GM18868 (cell line): Measurements from ENCODE around the gene AQP2.

ENCODE experiments used
- ATAC-seq: cut with Tn5 transposase; IDR thresholded peaks from one replicate; pipeline ENCODE4 v1.9.1; 2021; ENCODE audit warnings: mild to moderate bottlenecking, moderate library complexity; ENCODE audit not compliant: unreplicated experiment

AQP2 gene

GRCh38 chr12:49967777-49968250, 17.3 kb downstream of the AQP2 start:
- no peak for ATAC-seq

DNA sequence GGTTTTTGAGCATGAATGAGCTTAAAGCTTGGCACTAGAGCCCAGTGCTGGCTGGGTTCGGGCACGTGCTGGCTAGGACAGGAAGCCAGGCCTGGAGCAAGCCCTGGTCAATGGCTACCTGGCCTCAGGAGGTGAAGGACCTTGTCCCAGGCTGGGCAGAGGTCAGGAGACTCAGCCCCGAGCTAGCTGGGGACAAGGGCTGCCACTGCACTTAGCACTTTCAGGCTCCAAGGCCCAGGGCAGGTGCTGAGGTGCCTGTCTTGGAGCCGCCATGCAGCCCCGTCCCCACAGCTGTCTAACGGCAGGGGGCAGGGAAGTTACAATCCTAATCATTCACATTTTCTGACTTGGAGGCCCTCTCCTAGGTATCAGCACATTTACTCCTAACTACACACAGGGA, 17.9 kb downstream of the AQP2 start:
- no peak for ATAC-seq

- no peak for ATAC-seq
Observed at GRCh38 chr12:49969027-49969426, 18.5 kb downstream of the AQP2 start.

GRCh38 chr12:49969651-49970429, 19.3 kb downstream of the AQP2 start:
- ATAC-seq = no peak

- ATAC-seq = no peak
Observed at GRCh38 chr12:49970658-49971057, 20.1 kb downstream of the AQP2 start.

DNA sequence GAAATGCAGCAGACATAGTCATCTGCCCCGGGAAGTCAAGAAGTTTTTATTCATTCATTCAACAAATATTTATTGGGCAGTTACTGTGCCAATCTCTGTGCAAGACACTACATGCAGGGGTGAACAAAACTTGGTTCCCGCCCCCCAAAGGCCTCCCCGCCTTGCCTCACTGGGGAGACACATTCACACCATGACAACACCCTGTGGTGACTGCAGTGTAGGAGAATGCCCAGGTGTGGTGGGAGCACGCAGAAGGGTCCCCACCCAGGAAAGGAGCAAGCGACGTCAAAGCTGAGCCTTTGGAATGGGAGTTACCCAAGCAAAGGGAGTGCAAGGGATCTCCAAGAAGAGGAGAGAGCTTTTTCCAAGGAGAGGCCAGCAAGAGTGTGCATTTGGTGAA, 20.6 kb downstream of the AQP2 start:
- no peak for ATAC-seq

- no peak for ATAC-seq
Observed at GRCh38 chr12:49972129-49972528, 21.6 kb downstream of the AQP2 start.

GRCh38 chr12:49972641-49973360, 22.3 kb downstream of the AQP2 start, which contains the start of gene AQP6:
TSS of gene AQP6 (plus strand) at chr12:49972947. CDS start at chr12:49973174, 227 bp downstream.
- ATAC-seq = no peak

DNA sequence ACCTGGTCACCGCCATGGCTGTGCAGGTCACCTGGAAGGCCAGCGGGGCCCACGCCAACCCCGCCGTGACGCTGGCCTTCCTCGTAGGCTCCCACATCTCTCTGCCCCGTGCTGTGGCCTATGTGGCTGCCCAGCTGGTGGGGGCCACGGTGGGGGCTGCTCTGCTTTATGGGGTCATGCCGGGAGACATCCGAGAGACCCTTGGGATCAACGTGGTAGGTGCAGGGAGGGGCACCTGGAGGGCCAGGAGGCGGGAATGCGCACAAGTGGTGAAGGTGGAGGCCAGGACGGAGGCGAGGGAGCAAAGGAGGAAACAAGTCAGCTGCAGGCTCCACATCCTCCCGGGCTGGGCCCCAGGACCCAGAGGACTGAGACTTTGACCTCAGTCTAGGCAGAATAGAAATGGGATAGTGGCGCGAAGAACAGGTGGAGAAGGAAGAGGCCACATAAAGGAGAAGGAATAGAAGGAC, 22.9 kb downstream of the AQP2 start:
- ATAC-seq = no peak

DNA sequence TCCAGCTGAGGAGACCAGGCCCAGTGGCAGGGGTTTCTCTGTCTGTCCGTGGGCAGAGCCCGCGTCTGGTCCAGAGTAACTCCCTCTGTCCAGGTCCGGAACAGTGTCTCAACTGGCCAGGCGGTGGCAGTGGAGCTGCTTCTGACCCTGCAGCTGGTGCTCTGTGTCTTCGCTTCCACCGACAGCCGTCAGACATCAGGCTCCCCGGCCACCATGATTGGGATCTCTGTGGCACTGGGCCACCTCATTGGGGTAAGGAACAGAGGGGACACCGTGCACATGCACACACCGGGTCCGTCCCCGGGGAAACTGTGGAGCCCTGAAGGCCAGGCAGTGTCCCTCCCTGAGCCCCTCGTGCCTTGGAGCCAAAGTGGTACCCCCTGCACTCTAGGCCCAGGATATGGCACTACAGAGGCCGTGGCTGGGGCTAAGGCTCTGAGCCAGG, 23.7 kb downstream of the AQP2 start:
- no peak for ATAC-seq

DNA sequence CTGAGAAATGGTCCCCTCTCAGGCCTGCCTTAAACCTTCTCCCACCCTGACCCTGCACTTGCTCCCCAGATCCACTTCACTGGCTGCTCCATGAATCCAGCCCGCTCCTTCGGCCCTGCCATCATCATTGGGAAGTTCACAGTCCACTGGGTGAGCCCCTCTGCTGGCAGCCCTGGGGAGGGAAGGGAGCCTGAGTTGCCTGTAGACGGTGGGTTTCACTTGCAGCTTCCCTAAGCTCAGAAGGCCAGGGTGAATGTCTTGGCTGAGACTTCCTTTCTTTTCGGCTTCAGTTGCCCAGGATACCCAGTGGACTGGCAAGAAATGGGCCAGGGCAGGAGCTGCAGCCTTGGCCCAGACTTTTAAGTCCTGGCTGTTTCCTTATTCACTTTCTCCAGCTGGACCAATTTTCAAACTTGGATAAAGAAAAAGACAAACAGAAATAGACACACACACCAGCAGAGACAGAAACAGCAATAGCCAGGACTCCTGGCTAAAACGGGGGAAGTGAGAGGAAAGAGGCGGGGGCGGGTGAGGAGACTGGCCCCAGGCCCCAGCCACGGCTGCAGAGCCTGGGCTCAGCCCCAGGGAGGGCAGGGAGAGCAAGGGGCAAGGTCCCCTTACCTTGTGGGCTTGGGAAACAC, 24.3 kb downstream of the AQP2 start:
- no peak for ATAC-seq

- ATAC-seq = no peak
Observed at GRCh38 chr12:49975318-49975761, 24.8 kb downstream of the AQP2 start.

- no peak for ATAC-seq
Observed at GRCh38 chr12:49976557-49976956, 26.0 kb downstream of the AQP2 start.

DNA sequence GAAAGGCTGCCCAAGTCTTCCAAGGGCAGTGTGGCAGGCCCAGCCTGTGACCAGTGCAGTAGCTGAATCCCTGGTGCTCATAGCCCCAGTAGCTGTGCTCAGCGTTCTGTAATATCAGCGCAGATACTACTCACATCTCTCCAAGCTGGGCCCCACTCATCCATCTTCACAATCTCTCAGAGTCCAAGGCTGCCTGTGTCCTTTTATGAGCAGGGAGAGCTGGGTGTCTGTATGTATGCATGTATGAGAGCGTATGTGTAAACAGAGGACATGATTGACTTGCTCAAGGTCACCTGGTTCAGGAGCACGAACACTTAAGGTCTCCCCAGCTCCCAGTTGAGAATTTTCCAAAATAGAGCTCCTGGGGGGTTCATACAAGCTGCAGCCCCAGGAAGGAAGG, 27.6 kb downstream of the AQP2 start:
- ATAC-seq = no peak

DNA sequence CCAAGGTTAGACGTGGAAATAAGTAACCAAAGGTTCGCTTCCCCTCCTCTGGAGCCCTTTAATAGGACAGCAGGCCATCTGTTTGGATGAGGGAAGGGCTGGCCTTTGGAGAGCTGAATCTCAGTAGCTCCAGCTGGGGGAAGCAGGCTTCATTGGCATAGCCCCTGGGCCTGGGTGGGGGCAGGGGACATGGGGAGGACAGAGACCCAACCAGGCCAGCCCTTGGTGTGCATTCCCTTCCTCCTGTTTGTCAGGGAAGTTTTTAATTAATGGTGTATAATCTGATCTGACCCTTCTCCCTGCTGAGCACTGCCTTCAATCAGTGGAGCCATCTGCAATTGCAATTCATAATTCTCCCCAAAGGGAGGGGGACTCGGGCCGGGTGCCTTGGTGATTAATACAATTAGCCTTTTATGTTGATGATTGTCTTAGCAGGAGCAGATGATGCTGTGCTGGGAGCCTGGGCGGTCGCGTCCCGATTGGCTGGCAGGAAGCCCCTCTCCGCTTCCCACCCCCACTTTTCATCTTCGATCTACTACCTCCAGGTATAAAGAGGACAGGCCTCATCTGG, 28.6 kb downstream of the AQP2 start:
- ATAC-seq = no peak

- ATAC-seq = no peak
Observed at GRCh38 chr12:49979791-49980190, 29.3 kb downstream of the AQP2 start.

DNA sequence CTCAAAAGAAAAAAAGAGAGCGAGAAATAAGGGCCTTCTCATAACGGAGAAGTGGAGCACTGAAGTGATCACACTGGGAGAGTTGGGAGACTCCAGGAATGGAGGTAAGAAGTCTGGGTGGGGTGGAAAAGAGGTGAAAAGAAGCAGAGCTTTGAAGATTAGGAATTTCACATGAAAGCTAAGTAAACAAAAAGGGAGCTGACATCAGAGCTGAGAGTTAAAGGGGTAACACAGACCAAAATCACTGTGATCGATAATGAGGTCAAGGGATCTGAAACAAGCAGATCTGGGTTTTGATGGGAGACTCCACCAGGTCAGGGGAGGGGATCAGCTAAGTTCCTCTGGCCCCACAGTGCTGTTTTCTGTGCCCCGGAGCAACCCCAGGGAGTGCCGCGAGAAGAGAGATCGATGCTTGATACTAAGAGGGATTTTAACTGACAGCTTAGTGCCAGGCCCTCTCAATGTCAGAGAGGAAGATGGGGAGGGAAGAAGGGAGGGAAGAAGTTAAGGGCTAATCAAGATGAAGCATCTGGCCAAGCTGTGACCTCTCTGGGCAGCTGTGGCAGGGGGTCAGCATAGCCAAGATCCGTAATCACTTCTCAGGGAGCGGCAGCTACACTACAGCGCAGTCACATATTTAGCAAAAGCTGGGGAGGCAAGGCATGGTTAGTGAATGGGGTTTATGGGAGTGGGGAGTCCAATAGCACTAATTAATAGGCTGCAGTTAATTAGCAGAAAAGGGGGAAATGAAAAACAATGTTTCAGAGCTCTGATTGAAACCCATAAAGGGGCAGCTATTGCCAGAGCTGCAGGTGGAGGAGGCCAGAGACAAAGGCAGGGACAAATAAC, 30.2 kb downstream of the AQP2 start:
- no peak for ATAC-seq

- ATAC-seq = no peak
Observed at GRCh38 chr12:49982246-49983087, 31.9 kb downstream of the AQP2 start.

DNA sequence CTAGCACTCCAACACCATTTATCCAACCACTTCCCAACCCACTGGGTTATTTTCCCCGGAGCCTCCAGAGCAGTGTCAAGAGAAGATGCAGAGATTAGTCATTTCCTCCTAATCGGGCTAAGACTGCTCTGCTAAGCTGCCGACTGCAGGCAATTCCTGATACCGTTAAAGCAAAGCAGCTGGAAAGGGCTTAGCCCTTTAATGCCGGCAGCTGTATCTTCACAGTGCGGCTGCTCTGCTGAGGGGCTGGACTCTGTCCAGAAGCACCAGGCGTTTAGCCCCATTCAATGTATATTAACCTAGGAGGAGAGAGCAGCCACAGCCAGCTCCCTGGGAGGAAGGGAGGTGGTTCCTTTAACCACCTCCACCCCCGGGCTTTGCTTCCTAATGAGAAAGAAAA, 33.4 kb downstream of the AQP2 start:
- no peak for ATAC-seq
